PFSK-1 (cell line): ENCODE measurements around the gene ADH1B. TPM values are rescaled to one million over a fixed set of nuclear protein-coding genes. Genes with fewer than 3 reads are reported as not detected.

Experiments
- FOXP2 ChIP-seq: optimal IDR thresholded peaks from 2 replicates; pipeline ENCODE3; 2011; ENCODE audit warnings: borderline replicate concordance, control low read depth, inconsistent platforms; ENCODE audit not compliant: insufficient read depth; ENCODE audit errors: extremely low read length, extremely low read depth
- POLR2AphosphoS5 ChIP-seq: IDR thresholded peaks from 2 replicates; pipeline ENCODE4 v1.6.1; 2012; ENCODE audit warnings: low read depth, mild to moderate bottlenecking, control low read depth, low read length, moderate library complexity
- SIN3A ChIP-seq: IDR thresholded peaks from 2 replicates; pipeline ENCODE4 v1.6.1; 2012; ENCODE audit warnings: mild to moderate bottlenecking, low read length, moderate library complexity, borderline replicate concordance; ENCODE audit not compliant: insufficient read depth
- TAF1 ChIP-seq: IDR thresholded peaks from 2 replicates; pipeline ENCODE4 v1.6.1; 2012; ENCODE audit warnings: low read length, control low read depth, borderline replicate concordance; ENCODE audit not compliant: insufficient read depth
- polyA plus RNA-seq: library from polyadenylated mRNA; unstranded; fragments of >200 nt; gene quantifications from one replicate; pipeline ENCODE4 v1.2.1, GENCODE V29; 2012; ENCODE audit warnings: low read depth, missing spikeins; ENCODE audit not compliant: insufficient read length
- TF ChIP-seq, protein P1 (sequence below), 2 experiments: IDR thresholded peaks; 2 replicates each; pipeline versions ENCODE4 v1.6.1 to v1.8.0; 2011 to 2012; ENCODE audit warnings: low read depth in 2 of 2, low read length in 2 of 2, control low read depth in 1 of 2, inconsistent platforms in 1 of 2, mild to moderate bottlenecking in 1 of 2, moderate library complexity in 1 of 2; ENCODE audit not compliant: insufficient read depth in 1 of 2

ADH1B gene
- polyA plus RNA-seq = not detected

DNA sequence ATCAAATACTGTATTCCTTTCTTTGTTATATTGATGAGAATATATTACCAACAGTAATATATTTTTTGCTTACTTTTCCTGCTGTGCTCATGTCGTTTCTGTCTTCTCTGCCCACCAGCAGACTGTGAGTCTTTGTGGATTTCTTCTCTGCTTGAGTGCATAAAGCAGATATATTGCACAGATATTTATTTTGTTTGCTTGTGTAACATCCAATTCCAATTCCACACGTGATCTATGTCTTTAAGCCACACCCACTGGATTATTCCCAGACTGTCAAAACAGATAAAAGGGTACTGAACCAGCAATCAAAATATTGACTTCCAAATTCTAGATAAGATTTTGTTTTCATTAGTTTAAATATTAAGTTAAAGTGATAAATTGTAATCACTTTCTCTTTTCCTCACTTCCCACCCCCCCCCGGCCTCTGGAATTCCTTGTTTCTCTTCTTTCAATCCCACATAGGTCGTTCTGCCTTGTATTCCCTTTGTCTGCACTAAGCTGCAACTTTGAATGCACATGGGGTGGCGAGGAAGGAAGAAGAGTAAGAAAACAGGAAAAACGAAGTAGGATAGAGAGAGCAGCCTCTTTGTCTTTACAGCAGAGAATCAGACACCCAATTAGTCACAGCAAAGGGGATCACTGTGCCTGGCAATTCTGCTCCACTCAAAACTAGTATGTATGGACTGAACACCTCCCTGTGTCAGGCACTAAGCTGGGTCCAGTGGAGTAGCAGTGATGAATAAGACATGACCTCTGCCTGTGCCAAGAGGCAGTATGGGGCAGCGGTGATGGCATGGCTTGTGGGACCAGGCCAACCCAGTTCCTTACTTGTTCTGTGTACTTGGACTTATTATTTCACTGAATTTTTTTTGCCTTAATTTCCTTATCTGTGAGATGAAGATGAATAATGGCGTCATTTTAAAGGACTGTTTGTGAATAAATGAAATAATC is at the start of gene ADH1B:
Gene ADH1B, minus strand, starts transcription at position 161 of the 951 bp plus-strand sequence. Its CDS starts 70 bp downstream, at position 91.
- no peak for TF ChIP-seq TAF1
- TF ChIP-seq, protein P1, sequence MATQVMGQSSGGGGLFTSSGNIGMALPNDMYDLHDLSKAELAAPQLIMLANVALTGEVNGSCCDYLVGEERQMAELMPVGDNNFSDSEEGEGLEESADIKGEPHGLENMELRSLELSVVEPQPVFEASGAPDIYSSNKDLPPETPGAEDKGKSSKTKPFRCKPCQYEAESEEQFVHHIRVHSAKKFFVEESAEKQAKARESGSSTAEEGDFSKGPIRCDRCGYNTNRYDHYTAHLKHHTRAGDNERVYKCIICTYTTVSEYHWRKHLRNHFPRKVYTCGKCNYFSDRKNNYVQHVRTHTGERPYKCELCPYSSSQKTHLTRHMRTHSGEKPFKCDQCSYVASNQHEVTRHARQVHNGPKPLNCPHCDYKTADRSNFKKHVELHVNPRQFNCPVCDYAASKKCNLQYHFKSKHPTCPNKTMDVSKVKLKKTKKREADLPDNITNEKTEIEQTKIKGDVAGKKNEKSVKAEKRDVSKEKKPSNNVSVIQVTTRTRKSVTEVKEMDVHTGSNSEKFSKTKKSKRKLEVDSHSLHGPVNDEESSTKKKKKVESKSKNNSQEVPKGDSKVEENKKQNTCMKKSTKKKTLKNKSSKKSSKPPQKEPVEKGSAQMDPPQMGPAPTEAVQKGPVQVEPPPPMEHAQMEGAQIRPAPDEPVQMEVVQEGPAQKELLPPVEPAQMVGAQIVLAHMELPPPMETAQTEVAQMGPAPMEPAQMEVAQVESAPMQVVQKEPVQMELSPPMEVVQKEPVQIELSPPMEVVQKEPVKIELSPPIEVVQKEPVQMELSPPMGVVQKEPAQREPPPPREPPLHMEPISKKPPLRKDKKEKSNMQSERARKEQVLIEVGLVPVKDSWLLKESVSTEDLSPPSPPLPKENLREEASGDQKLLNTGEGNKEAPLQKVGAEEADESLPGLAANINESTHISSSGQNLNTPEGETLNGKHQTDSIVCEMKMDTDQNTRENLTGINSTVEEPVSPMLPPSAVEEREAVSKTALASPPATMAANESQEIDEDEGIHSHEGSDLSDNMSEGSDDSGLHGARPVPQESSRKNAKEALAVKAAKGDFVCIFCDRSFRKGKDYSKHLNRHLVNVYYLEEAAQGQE (IDR thresholded peaks at IDR 0.05; ENCODE audit: insufficient read depth in 1 of 2, low read depth in 2 of 2, low read length in 2 of 2) = no peak
- no peak for TF ChIP-seq FOXP2
- no peak for TF ChIP-seq SIN3A
- no peak for TF ChIP-seq POLR2AphosphoS5

DNA sequence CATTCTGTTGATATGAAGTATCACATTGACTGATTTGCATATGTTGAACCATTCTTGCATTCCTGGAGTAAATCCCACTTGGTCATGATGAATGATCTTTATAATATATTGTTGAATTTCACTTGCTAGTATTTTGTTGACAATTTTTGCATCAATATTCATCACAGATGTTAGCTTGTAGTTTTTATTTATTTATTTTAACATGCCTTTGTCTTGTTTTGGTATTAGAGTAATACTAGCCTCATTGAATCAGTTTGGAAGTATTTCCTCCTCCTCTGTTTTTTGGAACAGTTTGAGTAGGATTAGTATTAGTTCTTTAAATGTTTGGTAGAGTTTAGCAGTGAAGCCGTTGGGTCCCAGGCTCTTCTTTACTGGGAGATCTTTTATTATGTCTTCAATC is 45.3 kb upstream of the ADH1B start:
- no peak for TF ChIP-seq POLR2AphosphoS5
- TF ChIP-seq, protein P1 (IDR thresholded peaks at IDR 0.05; ENCODE audit: insufficient read depth in 1 of 2, low read depth in 2 of 2, low read length in 2 of 2) = no peak
- TF ChIP-seq SIN3A = no peak
- TF ChIP-seq TAF1 = no peak
- TF ChIP-seq FOXP2 = no peak

DNA sequence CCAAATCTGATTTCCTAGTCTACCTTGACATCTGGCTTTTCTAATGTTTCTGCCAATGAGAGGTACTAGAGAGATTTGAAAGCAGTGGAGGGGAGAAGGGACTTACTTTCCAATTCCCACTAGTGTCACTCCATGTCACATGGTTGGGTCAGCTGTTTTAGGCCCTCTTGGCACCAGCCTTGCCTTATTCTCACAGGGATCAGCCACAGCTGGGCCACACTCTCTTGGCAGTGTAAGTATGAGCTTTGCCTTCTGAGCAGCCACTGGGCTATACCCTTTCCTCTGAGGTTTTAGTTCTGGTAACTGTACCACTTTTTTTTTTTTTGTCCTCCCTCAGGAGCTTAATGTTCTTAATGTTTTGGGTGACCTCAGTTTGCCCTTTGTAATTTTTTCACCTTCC is 41.6 kb upstream of the ADH1B start:
- TF ChIP-seq, protein P1 (IDR thresholded peaks at IDR 0.05; ENCODE audit: insufficient read depth in 1 of 2, low read depth in 2 of 2, low read length in 2 of 2) = no peak
- no peak for TF ChIP-seq SIN3A
- TF ChIP-seq POLR2AphosphoS5 = no peak
- TF ChIP-seq TAF1 = no peak
- no peak for TF ChIP-seq FOXP2

DNA sequence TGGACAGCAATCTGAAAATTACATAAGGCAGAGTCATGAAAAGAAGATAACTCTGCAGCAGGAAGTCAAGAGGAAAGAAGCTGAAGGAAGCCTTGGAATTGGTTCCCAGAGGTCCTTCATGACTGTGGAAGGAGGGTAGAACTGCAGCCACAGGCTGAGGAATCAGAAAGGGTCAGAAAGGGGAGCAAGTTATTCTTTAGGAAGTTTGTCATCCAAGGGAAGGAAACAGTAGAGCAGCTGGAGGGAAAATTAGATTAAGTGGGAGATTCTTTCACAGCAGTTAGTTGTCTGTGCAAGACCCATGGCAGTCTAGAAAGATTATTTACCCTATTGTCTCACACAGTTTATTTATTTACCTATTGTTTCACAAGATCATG is 40.7 kb upstream of the ADH1B start:
- TF ChIP-seq SIN3A = no peak
- TF ChIP-seq FOXP2 = no peak
- no peak for TF ChIP-seq TAF1
- no peak for TF ChIP-seq POLR2AphosphoS5
- TF ChIP-seq, protein P1 (IDR thresholded peaks at IDR 0.05; ENCODE audit: insufficient read depth in 1 of 2, low read depth in 2 of 2, low read length in 2 of 2) = no peak
